OCI-LY1 (cell line): ENCODE results near the gene KBTBD13.

ENCODE experiments used
- H2AFZ ChIP-seq: fragments of 200-600 bp; sonication (generic), shearing (Covaris generic); 2 replicates; pipeline ENCODE4 v1.6.0; 2014; ENCODE audit warnings: antibody characterized with exemption, mild to moderate bottlenecking, low read length
- H3F3A ChIP-seq: fragments of 200-600 bp; sonication (generic), shearing (Covaris generic); 2 replicates; pipeline ENCODE4 v1.6.0; 2014; ENCODE audit warnings: mild to moderate bottlenecking, antibody characterized with exemption, low read length, moderate library complexity; ENCODE audit not compliant: insufficient read depth
- H3K27ac ChIP-seq: fragments of 200-600 bp; sonication (generic); 2 replicates; pipeline ENCODE4 v1.5.1; 2014; ENCODE audit warnings: low read length, mixed run types, mild to moderate bottlenecking, low read depth; ENCODE audit not compliant: poor library complexity, severe bottlenecking
- H3K27me3 ChIP-seq: fragments of 200-600 bp; sonication (generic); 2 replicates; pipeline ENCODE4 v1.6.0; 2014; ENCODE audit warnings: antibody characterized with exemption, mild to moderate bottlenecking, low read length, moderate library complexity; ENCODE audit not compliant: insufficient read depth
- H3K36me3 ChIP-seq: fragments of 200-600 bp; sonication (generic); 2 replicates; pipeline ENCODE4 v1.6.1; 2014; ENCODE audit warnings: mild to moderate bottlenecking, antibody characterized with exemption, low read length, moderate library complexity, mixed read lengths; ENCODE audit not compliant: insufficient read depth
- H3K4me1 ChIP-seq: fragments of 200-600 bp; sonication (generic); 2 replicates; pipeline ENCODE4 v1.5.1; 2014; ENCODE audit warnings: mild to moderate bottlenecking, low read length, moderate library complexity; ENCODE audit not compliant: insufficient read depth, severe bottlenecking
- H3K4me2 ChIP-seq: fragments of 200-600 bp; sonication (generic), shearing (Covaris generic); 2 replicates; pipeline ENCODE4 v1.6.1; 2014; ENCODE audit warnings: low read length
- H3K4me3 ChIP-seq: fragments of 200-600 bp; sonication (generic); 2 replicates; pipeline ENCODE4 v1.5.1; 2014; ENCODE audit warnings: low read length, low read depth, mild to moderate bottlenecking, mixed read lengths; ENCODE audit not compliant: poor library complexity, severe bottlenecking
- H3K79me2 ChIP-seq: fragments of 200-600 bp; shearing (Covaris generic); 2 replicates; pipeline ENCODE4 v1.6.1; 2016; ENCODE audit warnings: mixed run types, low read length, mixed read lengths; ENCODE audit not compliant: insufficient read depth
- H3K9ac ChIP-seq: fragments of 200-600 bp; sonication (generic), shearing (Covaris generic); 2 replicates; pipeline ENCODE4 v1.6.1; 2014; ENCODE audit warnings: mild to moderate bottlenecking, low read length, mixed read lengths
- H3K9me2 ChIP-seq: fragments of 200-600 bp; sonication (generic), shearing (Covaris generic); 2 replicates; pipeline ENCODE4 v1.6.1; 2014; ENCODE audit warnings: low read depth, mild to moderate bottlenecking, low read length, mixed read lengths
- H3K9me3 ChIP-seq: fragments of 200-600 bp; shearing (Covaris generic); 2 replicates; pipeline ENCODE4 v1.6.1; 2014; ENCODE audit warnings: low read length, mixed read lengths
- H4K20me1 ChIP-seq: fragments of 200-600 bp; sonication (generic), shearing (Covaris generic); 2 replicates; pipeline ENCODE4 v1.6.0; 2016; ENCODE audit warnings: mild to moderate bottlenecking, low read length; ENCODE audit not compliant: insufficient read depth
- EZH2 ChIP-seq: fragments of 200-600 bp; sonication (generic), shearing (Covaris generic); IDR thresholded peaks from 2 replicates; pipeline ENCODE4 v1.8.0; 2017; ENCODE audit warnings: borderline replicate concordance, mixed run types, mild to moderate bottlenecking, antibody characterized with exemption, low read length, moderate library complexity, mixed read lengths
- TF ChIP-seq, protein P1 (sequence below): fragments of 200-600 bp; sonication (generic), shearing (Covaris generic); IDR thresholded peaks from 2 replicates; pipeline ENCODE4 v1.5.1; 2017; ENCODE audit warnings: mild to moderate bottlenecking, antibody characterized with exemption, low read length, moderate library complexity, mixed read lengths

Gene KBTBD13

DNA sequence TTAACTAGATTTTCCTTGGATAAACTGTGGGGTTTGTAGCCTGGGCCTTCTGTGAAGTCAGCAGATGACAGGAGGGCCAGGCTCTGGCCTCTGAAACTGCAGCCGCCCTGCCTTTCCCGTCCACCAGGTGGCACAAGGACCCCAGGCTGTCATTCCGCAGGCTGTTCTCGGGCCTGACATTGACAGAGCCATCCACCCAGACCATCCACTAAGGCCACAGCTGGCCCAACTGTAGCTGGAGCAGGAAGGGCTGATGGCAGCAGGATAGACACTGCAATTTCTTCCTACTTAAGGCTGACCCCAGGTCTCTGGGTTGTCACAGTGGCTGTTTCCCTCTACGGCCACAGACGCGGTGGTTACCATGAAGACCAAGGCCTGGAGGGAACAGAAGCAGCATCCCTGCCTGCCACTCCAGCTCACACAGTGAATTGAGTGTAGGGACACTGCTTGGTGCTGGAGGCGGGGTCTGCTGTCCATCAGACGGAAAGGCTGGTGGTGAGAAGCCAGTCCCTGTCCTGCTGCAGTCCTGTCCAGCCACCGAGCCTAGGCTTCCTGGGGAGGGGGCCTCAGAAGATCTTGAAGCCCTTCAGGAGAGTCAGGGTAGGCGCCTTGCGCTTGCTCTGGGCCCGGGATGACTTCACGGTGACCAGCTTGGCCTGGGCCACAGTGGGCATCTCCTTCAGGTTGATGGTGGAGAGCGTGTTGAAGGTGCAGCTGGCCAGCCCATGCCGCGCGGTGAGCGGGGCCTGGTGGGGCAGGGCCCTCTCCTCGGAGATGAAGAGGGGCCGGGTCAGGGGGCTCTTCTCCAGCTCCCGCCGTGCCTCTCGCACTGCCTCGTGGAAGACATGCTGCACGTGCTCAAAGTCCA lies 22.0 kb upstream of the KBTBD13 start:
- H3F3A ChIP-seq, result no peaks in the 10 kb centered on the region
- no peaks in the 10 kb centered on the region for H3K9me2 ChIP-seq
- no peaks in the 10 kb centered on the region for H3K9me3 ChIP-seq
- no peaks in the 10 kb centered on the region for H3K79me2 ChIP-seq
- no peak overlapping the region for H2AFZ ChIP-seq
- no peak overlapping the region for H3K4me2 ChIP-seq
- H3K36me3 ChIP-seq, result no peaks in the 10 kb centered on the region
- H4K20me1 ChIP-seq, result no peaks in the 10 kb centered on the region
- no peak for TF ChIP-seq EZH2
- TF ChIP-seq, protein P1, sequence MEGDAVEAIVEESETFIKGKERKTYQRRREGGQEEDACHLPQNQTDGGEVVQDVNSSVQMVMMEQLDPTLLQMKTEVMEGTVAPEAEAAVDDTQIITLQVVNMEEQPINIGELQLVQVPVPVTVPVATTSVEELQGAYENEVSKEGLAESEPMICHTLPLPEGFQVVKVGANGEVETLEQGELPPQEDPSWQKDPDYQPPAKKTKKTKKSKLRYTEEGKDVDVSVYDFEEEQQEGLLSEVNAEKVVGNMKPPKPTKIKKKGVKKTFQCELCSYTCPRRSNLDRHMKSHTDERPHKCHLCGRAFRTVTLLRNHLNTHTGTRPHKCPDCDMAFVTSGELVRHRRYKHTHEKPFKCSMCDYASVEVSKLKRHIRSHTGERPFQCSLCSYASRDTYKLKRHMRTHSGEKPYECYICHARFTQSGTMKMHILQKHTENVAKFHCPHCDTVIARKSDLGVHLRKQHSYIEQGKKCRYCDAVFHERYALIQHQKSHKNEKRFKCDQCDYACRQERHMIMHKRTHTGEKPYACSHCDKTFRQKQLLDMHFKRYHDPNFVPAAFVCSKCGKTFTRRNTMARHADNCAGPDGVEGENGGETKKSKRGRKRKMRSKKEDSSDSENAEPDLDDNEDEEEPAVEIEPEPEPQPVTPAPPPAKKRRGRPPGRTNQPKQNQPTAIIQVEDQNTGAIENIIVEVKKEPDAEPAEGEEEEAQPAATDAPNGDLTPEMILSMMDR, result peak; percentile 91
- no peak overlapping the region for H3K4me3 ChIP-seq
- no peak overlapping the region for H3K27ac ChIP-seq
- no peak overlapping the region for H3K9ac ChIP-seq
- H3K27me3 ChIP-seq, result no peaks in the 10 kb centered on the region
- peaks cover 5% of the 10 kb centered on the region for H3K4me1 ChIP-seq

DNA sequence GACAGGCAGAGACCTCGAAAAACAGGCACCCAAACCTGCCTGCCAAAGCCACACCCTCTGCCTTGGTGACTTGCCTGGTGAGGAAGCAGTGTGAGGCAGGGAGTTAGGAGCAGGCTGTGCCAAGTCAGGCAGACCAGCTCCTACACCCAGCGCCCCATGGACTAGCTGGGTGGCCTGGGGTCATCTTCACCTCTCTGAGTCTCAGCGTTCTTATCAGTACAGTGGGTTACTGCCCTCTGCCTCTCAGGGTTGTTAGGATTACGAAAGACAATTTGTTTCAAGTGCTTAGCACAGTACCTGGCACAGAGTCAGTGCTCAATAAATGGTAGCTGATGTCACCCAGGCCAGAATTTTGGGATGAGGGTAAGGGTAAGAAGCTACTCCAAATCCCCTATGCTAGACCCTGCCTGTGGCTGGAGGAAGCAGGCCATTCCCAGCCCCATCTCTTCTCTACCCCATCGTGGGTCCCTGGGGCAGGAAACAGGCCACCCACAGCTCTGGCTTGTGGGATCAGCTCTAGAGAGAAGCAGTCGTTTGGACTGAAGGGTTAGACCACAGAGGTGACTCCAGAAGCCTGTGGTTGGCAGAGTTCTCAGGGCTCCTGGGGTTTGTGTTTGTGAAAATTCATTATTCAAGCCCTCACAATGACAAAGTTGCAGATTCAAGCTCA lies 21.2 kb upstream of the KBTBD13 start:
- H2AFZ ChIP-seq, result no peak overlapping the region
- H3K9ac ChIP-seq, result no peak overlapping the region
- H3K27me3 ChIP-seq, result no peaks in the 10 kb centered on the region
- no peaks in the 10 kb centered on the region for H4K20me1 ChIP-seq
- no peaks in the 10 kb centered on the region for H3K79me2 ChIP-seq
- no peak overlapping the region for H3K27ac ChIP-seq
- H3K9me2 ChIP-seq, result no peaks in the 10 kb centered on the region
- no peaks in the 10 kb centered on the region for H3K36me3 ChIP-seq
- no peaks in the 10 kb centered on the region for H3F3A ChIP-seq
- H3K4me2 ChIP-seq, result no peak overlapping the region
- no peaks in the 10 kb centered on the region for H3K9me3 ChIP-seq
- H3K4me3 ChIP-seq, result no peak overlapping the region
- no peaks in the 10 kb centered on the region for H3K4me1 ChIP-seq
- TF ChIP-seq EZH2, result no peak
- TF ChIP-seq, protein P1, result no peak

DNA sequence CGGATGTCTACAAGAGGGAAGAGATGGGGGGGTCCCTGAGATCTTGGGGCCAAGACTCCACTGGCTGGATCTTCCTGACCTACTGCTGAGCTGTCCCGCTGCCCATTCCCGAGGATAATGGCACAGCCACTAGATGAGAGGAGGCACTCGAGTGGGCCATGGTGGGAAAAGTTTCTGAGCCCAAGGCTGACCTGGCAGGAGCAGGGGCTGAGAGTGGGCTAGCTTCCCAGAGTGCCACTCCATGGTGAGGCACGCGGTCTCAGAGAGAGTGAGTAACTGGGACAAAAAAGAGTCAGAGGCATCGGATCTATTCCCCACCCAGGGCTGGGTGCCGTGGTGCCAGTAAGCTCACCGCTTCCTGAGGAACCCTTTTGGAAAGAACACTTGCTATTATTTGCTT lies 20.4 kb upstream of the KBTBD13 start:
- Histone ChIP-seq H3K9me3 (no peaks in the 10 kb centered on the region), H4K20me1 (no peaks in the 10 kb centered on the region), H3K4me1 (no peaks in the 10 kb centered on the region), H2AFZ (no peak overlapping the region), H3K4me3 (no peak overlapping the region), H3F3A (no peaks in the 10 kb centered on the region), H3K36me3 (no peaks in the 10 kb centered on the region), H3K4me2 (no peak overlapping the region), H3K79me2 (no peaks in the 10 kb centered on the region), H3K9me2 (no peaks in the 10 kb centered on the region), H3K9ac (no peak overlapping the region), H3K27ac (no peak overlapping the region), H3K27me3 (no peaks in the 10 kb centered on the region)
- no peak for TF ChIP-seq EZH2
- TF ChIP-seq, protein P1, result no peak
